T-cell (primary cell): ENCODE data around the gene ANO3. TPM values are rescaled to one million over a fixed set of nuclear protein-coding genes. Genes with fewer than 3 reads are reported as not detected.

Experiments
- ATAC-seq, 4 experiments: fragments of 200-7000 bp in 3 of 4; fragments of 150-1000 bp in 1 of 4; cut with Tn5 transposase; replicated peaks in 1 of 4; 1 replicate in 3 of 4; 2 replicates in 1 of 4; pipeline ENCODE4 v1.10.0; 2021; ENCODE audit warnings: moderate library complexity in 3 of 4, mild to moderate bottlenecking in 2 of 4, moderate number of reproducible peaks in 1 of 4
- CTCF ChIA-PET, 2 donors: fragments of 300-600 bp; sonication (Branson Sonifier 250); formaldehyde crosslinking; loops; one replicate each; lab custom pipeline; 2022; ENCODE audit warnings: antibody characterized with exemption in 2 of 2; lab: Charles Lee
- POLR2A ChIA-PET, 2 donors: fragments of 300-600 bp; sonication (Branson Sonifier 250); formaldehyde crosslinking; loops; one replicate each; lab custom pipeline; 2022; ENCODE audit warnings: antibody characterized with exemption in 2 of 2; lab: Charles Lee
- DNase-seq, 35 experiments: peaks; one replicate each; pipeline versions ENCODE4 v3.0.0 to v3.0.0-alpha.2; 2013 to 2023
- H3K27ac ChIP-seq: one replicate; pipeline ENCODE4 v1.5.1; 2013; ENCODE audit warnings: low read length
- H3K27me3 ChIP-seq, 2 experiments: replicated peaks in 1 of 2; 1 replicate in 1 of 2; 2 replicates in 1 of 2; pipeline versions ENCODE4 v1.6.1 to v1.7.0; 2013; ENCODE audit warnings: low read length in 1 of 2, mixed read lengths in 1 of 2; ENCODE audit not compliant: control insufficient read depth in 2 of 2, insufficient read depth in 2 of 2; ENCODE audit errors: extremely low read depth in 1 of 2
- H3K36me3 ChIP-seq, 2 donors: 1 replicate in 1 of 2; 2 replicates in 1 of 2; pipeline versions ENCODE4 v1.6.1 to v1.7.0; 2013; ENCODE audit warnings: low read length in 1 of 2; ENCODE audit not compliant: control insufficient read depth in 2 of 2, insufficient read depth in 1 of 2; ENCODE audit errors: extremely low read depth in 1 of 2
- H3K4me1 ChIP-seq, 2 experiments: 1 replicate in 1 of 2; 2 replicates in 1 of 2; pipeline versions ENCODE4 v1.6.1 to v1.7.0; 2013; ENCODE audit warnings: low read length in 2 of 2, mixed read lengths in 1 of 2; ENCODE audit not compliant: insufficient read depth in 2 of 2, control insufficient read depth in 1 of 2; ENCODE audit errors: extremely low read depth in 1 of 2
- H3K4me3 ChIP-seq, 2 donors: 1 replicate in 1 of 2; 2 replicates in 1 of 2; pipeline versions ENCODE4 v1.5.1 to v1.7.0; 2013; ENCODE audit warnings: mild to moderate bottlenecking in 2 of 2, low read length in 1 of 2, moderate library complexity in 1 of 2; ENCODE audit not compliant: control insufficient read depth in 1 of 2; ENCODE audit errors: extremely low read depth in 1 of 2
- H3K9me3 ChIP-seq: 2 replicates; pipeline ENCODE4 v1.7.0; 2013
- H3K27ac Mint-ChIP-seq, 2 donors: one replicate each; pipeline ENCODE4 v1.8.0; 2020 to 2021; ENCODE audit warnings: mild to moderate bottlenecking in 2 of 2, mixed read lengths in 2 of 2
- H3K27me3 Mint-ChIP-seq, 2 donors: one replicate each; pipeline ENCODE4 v1.8.0; 2021 to 2022; ENCODE audit warnings: mixed read lengths in 2 of 2
- H3K36me3 Mint-ChIP-seq: one replicate; pipeline ENCODE4 v1.8.0; 2021; ENCODE audit warnings: mixed read lengths
- H3K4me1 Mint-ChIP-seq, 3 donors: one replicate each; pipeline ENCODE4 v1.8.0; 2020 to 2022; ENCODE audit warnings: mixed read lengths in 3 of 3, mild to moderate bottlenecking in 1 of 3
- H3K4me3 Mint-ChIP-seq, 3 donors: one replicate each; pipeline ENCODE4 v1.8.0; 2020 to 2022; ENCODE audit warnings: mild to moderate bottlenecking in 3 of 3, mixed read lengths in 3 of 3, moderate library complexity in 3 of 3
- H3K9me3 Mint-ChIP-seq, 3 donors: one replicate each; pipeline ENCODE4 v1.8.0; 2020 to 2022; ENCODE audit warnings: mixed read lengths in 3 of 3
- WGBS: methylation state at CpG from one replicate; pipeline ENCODE4 v1.1.5; 2013; ENCODE audit warnings: missing lambda C conversion rate; ENCODE audit not compliant: insufficient coverage; 5-methylcytosine and 5-hydroxymethylcytosine counted together
- total RNA-seq, 35 experiments: library from RNA in 6 of 35; stranded (reverse) in 6 of 35; fragments of 120-200 nt in 1 of 35; gene quantifications; one replicate each; pipeline versions ENCODE4 v1.2.1 to v1.2.4 and lab custom pipeline; 2013 to 2026

Gene ANO3
- total RNA-seq (not detected), total RNA-seq (lab: John Stamatoyannopoulos, UW) (0 to 0.06 (median 0) reads per million in 29 experiments)
- not detected for total RNA-seq (2013)

DNA sequence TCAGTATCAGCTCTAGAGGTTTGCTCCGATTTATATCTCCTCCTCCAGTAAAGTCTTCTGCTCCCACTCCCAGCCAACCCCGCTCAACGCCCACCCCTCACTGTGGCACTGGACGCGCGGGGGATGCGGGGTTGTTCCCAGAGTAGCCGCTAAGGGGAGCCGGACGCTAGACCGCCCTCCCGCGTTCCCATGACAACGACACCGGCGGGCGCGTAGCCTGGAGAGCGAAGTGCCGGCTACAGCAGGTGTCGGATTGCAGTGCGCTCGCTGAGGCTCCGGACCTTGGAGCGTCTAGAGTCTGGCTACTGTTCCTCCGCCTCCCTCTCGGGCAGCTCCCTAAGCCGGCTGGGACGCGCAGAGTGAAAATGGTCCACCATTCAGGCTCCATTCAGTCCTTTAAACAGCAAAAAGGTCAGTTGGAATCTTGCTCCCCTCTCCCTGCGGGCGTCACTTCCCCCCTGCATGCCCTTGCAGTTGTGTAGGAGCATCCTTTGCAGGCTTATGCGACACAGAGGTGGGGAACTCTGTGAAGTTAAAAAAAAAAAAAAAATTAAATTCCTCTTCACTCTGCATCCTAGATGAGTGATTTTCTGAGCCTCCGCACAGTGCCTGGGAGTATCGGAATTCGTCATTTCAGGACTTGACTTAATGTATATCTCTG, at the start of gene ANO3:
Gene ANO3 (plus strand): TSS at position 220 of the 661 bp plus-strand sequence. CDS start 146 bp downstream, at position 366.
- Histone ChIP-seq H3K4me1 (no peaks in the 10 kb centered on the region), H3K36me3 (no peaks in the 10 kb centered on the region), H3K27ac (no peak within 1 kb of the TSS), H3K9me3 (no peaks in the 10 kb centered on the region), H3K27me3 (no peaks in the 10 kb centered on the region), H3K4me3 (no peak within 1 kb of the TSS)
- H3K4me1 Mint-ChIP-seq: no peaks in the 10 kb centered on the region
- no peak within 1 kb of the TSS for H3K4me3 Mint-ChIP-seq
- H3K9me3 Mint-ChIP-seq: peaks cover 0 to 5% (median 3%) of the 10 kb centered on the region in 3 donors
- peaks cover 7 to 8% of the 10 kb centered on the region in 2 donors for H3K27me3 Mint-ChIP-seq
- ChIA-PET CTCF (no interaction called here), POLR2A (no interaction called here)
- ATAC-seq: no peak
- H3K36me3 Mint-ChIP-seq: no peaks in the 10 kb centered on the region
- DNase-seq: no peak
- 5% methylated on average over 30 of the region's 36 CpGs for WGBS
- no peak within 1 kb of the TSS for H3K27ac Mint-ChIP-seq

DNA sequence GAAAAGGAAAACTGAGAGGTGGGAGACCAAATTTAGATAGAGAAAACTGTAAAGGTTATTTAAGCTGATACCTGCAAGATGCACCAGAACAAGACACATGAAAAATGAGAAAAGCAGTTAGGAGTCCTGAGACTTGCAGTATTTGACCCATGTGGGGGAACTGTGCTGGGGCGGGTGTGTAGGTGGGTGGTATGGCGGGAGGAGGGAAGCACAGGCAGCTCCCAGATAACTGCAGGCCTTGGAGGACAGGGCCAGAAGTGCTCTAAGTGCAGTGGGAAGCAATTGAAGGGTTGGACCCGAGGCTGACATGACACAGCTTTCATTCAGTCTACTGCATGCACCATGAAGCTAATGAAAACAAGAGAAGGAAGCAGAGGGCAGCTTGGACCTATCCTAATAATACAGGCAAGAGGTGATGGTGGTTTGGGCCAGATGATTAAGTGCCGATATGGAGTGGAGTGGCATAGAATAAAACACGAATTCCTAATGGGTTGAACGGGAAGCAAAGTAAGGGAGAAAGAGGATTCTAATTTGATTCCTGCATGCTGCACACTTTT, 48.0 kb upstream of the ANO3 start:
- no peak overlapping the region for H3K27ac Mint-ChIP-seq
- H3K4me3 Mint-ChIP-seq: peak overlapping the region in 2 of 3 donors; percentile 26 to 59
- no peak for ATAC-seq
- Histone ChIP-seq H3K4me3 (no peak overlapping the region), H3K4me1 (peaks cover 0 to 4% of the 10 kb centered on the region in 2 experiments), H3K27ac (no peak overlapping the region), H3K9me3 (no peaks in the 10 kb centered on the region), H3K27me3 (no peaks in the 10 kb centered on the region), H3K36me3 (no peaks in the 10 kb centered on the region)
- ChIA-PET CTCF (interaction anchor here in 1 of 2 donors (1.2 kb wide), 2 partner anchors 20 to 1202 kb away, joined by 3 read pairs; no protein-coding TSS in a partner anchor), POLR2A (no interaction called here)
- H3K9me3 Mint-ChIP-seq: no peaks in the 10 kb centered on the region
- WGBS: 69% methylated on average over 5 of the region's 6 CpGs
- H3K36me3 Mint-ChIP-seq: no peaks in the 10 kb centered on the region
- H3K4me1 Mint-ChIP-seq: peaks cover 6 to 10% (median 7%) of the 10 kb centered on the region in 3 donors
- H3K27me3 Mint-ChIP-seq: peaks cover 2 to 12% of the 10 kb centered on the region in 2 donors
- no peak for DNase-seq

DNA sequence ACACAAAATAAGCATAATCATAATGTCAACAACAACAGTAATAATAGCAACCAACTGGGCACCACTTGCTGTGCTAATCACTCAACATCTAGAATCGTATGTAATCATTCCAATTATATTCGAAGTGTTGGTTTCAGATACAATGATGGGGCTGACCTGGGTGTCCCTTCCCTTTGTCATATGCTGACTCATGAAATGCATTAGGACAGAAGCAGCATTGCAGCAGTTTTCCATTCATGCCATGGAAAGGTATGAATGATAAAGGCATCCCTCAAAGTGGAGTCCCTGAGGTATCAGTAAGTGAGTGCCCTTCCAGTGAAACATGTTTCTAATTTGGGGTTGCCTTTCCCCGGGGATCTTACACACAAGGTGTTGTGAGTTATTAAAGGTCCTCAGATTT, 46.3 kb upstream of the ANO3 start:
- ChIA-PET CTCF (interaction anchor here (0.7 to 1.0 kb wide), 2 partner anchors 24 to 543 kb away, joined by 3 to 4 read pairs; no protein-coding TSS in a partner anchor), POLR2A (no interaction called here)
- ATAC-seq (no peak), DNase-seq (no peak)
- Histone ChIP-seq H3K9me3 (no peaks in the 10 kb centered on the region), H3K4me3 (no peak overlapping the region), H3K4me1 (peaks cover 0 to 4% of the 10 kb centered on the region in 2 experiments), H3K27ac (no peak overlapping the region), H3K36me3 (no peaks in the 10 kb centered on the region), H3K27me3 (no peaks in the 10 kb centered on the region)
- no peak overlapping the region for H3K27ac Mint-ChIP-seq
- H3K4me3 Mint-ChIP-seq: no peak overlapping the region
- no CpG with 5 or more reads among the region's 3 CpGs for WGBS
- H3K27me3 Mint-ChIP-seq: peaks cover 2 to 6% of the 10 kb centered on the region in 2 donors
- no peaks in the 10 kb centered on the region for H3K9me3 Mint-ChIP-seq
- H3K4me1 Mint-ChIP-seq: peaks cover 6 to 10% (median 7%) of the 10 kb centered on the region in 3 donors
- no peaks in the 10 kb centered on the region for H3K36me3 Mint-ChIP-seq

DNA sequence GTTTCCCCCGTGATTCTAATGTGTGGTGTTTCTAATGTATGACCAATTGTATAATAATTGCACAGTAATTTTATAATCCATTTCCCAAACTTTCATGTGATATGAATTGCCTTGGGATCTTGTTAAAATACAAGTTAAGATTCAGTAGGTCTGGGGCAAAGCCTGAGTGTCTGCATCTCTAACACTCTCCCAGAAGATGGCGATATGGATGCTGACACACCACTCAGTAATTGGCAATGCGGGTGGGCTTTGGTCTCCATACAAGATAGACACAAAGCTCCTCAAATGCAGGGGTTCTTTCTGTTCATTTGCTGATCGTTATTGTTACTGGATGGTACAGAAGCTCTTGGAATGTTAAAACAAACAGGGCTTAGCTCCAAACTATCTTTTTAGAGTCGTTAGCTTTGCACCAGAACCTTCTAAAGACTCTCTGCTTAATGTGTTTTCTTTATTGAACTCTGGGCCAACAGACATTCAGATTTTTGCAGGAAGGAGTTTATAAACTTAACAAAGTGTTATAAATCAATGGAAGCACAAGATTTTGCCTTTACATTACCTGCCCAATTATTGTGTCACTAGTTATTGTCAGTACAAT, 45.4 kb upstream of the ANO3 start:
- DNase-seq (no peak), ATAC-seq (no peak)
- no peaks in the 10 kb centered on the region for H3K9me3 ChIP-seq
- no peaks in the 10 kb centered on the region for H3K36me3 ChIP-seq
- peaks cover 0 to 4% of the 10 kb centered on the region in 2 experiments for H3K4me1 ChIP-seq
- CTCF ChIA-PET: interaction anchor here in 1 of 2 donors (1.0 kb wide), 1 partner anchor 23 kb away, joined by 4 read pairs; no protein-coding TSS in a partner anchor
- whole genome bisulfite sequencing: 67% methylated on average over 1 of the region's 5 CpGs
- no peaks in the 10 kb centered on the region for H3K27me3 ChIP-seq
- Mint-ChIP-seq H3K4me3 (no peak overlapping the region), H3K4me1 (peaks cover 6 to 10% (median 7%) of the 10 kb centered on the region in 3 donors), H3K27me3 (peaks cover 2 to 6% of the 10 kb centered on the region in 2 donors), H3K27ac (no peak overlapping the region), H3K36me3 (no peaks in the 10 kb centered on the region), H3K9me3 (peaks cover 0 to 3% (median 0%) of the 10 kb centered on the region in 3 donors)
- no peak overlapping the region for H3K27ac ChIP-seq
- POLR2A ChIA-PET: no interaction called here
- H3K4me3 ChIP-seq: no peak overlapping the region

DNA sequence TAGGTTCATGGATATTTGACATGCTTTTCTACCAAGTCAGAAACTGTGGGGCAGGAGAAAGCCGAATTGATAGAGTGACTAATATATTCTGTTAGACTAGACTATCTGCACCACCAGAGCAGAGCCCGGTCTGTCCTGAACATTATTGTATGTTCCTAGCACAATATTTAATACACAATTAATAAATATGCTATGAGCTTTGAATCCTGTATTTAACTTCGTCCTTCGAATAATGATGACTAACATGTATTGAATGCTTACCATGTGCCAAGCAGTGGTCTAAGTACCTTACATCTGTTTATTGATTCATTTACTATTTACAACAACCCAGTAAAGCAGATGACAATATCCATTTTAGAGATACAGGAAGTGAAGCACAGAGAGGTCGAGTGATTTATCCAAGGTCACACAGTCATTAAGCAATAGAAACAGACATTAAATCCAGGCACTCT, 44.8 kb upstream of the ANO3 start:
- Mint-ChIP-seq H3K4me3 (no peak overlapping the region), H3K4me1 (peaks cover 6 to 10% (median 7%) of the 10 kb centered on the region in 3 donors), H3K36me3 (no peaks in the 10 kb centered on the region), H3K27ac (no peak overlapping the region), H3K27me3 (peaks cover 2 to 3% of the 10 kb centered on the region in 2 donors), H3K9me3 (peaks cover 0 to 3% (median 3%) of the 10 kb centered on the region in 3 donors)
- ChIA-PET POLR2A (no interaction called here), CTCF (no interaction called here)
- no peaks in the 10 kb centered on the region for H3K27me3 ChIP-seq
- no peak overlapping the region for H3K27ac ChIP-seq
- ATAC-seq: no peak
- no peak for DNase-seq
- no peaks in the 10 kb centered on the region for H3K9me3 ChIP-seq
- peaks cover 0 to 4% of the 10 kb centered on the region in 2 experiments for H3K4me1 ChIP-seq
- no peaks in the 10 kb centered on the region for H3K36me3 ChIP-seq
- no CpG with 5 or more reads among the region's 5 CpGs for WGBS
- no peak overlapping the region for H3K4me3 ChIP-seq

DNA sequence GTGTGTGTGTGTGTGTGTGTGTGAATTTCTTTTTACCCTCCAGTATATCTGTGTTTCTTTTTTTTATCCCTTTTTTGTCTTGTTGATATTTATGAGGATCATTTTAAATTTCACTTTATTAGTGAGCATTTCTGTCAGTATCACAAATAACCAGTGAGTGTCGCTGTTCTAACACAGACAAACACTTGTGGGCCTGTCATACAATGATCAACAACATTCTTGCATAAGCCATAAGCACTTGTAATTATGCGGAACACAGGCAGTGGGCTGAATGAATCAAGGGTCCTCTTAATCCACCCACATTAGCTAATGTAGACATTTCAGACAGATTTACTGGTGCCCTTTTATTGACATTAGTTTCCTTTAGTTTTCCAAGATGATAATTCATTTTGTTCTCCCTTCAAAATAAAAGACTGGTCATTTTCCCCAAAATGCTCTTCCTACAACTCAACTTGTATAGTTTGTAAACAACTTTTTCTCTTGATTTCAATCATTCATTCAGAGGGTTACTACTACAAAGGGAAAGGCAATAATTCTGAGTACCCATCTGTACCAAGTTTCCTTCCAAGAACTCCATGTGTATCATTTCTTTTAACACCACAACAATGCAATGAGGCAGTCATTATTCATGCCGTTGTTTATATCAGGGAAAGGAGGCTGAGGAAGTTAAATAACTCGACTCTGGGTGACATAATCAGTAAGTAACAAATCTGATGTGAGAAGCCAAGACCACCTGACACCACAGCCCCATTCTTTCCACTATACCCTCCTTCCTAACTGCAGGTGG, 34.5 kb upstream of the ANO3 start:
- ChIA-PET CTCF (interaction anchor here (0.7 to 1.1 kb wide), 2 partner anchors 31 to 1188 kb away, joined by 3 read pairs; no protein-coding TSS in a partner anchor), POLR2A (no interaction called here)
- peak in 1 of 35 experiments; percentile 8 for DNase-seq
- no peaks in the 10 kb centered on the region for H3K4me1 Mint-ChIP-seq
- no peaks in the 10 kb centered on the region for H3K36me3 ChIP-seq
- H3K4me3 Mint-ChIP-seq: no peak overlapping the region
- H3K36me3 Mint-ChIP-seq: no peaks in the 10 kb centered on the region
- no peak for ATAC-seq
- H3K9me3 Mint-ChIP-seq: no peaks in the 10 kb centered on the region
- WGBS: 0% methylated on average over 1 of the region's 4 CpGs
- no peak overlapping the region for H3K27ac ChIP-seq
- no peaks in the 10 kb centered on the region for H3K9me3 ChIP-seq
- peaks cover 4% of the 10 kb centered on the region in 2 donors for H3K27me3 Mint-ChIP-seq
- H3K4me3 ChIP-seq: no peak overlapping the region
- H3K27ac Mint-ChIP-seq: no peak overlapping the region
- H3K4me1 ChIP-seq: no peaks in the 10 kb centered on the region
- no peaks in the 10 kb centered on the region for H3K27me3 ChIP-seq
